ENCODE results near the gene FOXA2. TPM values are rescaled to one million over a fixed set of nuclear protein-coding genes. Genes with fewer than 3 reads are reported as not detected.

The FOXA2 gene
- total and polyA plus RNA-seq, 2 donors (not counting 3 experiments of a cell fraction or from before 2014, with no cell fraction given), result not detected

GRCh38 chr20:22561965-22562577 lies 22.3 kb downstream of the FOXA2 start:
- H3K36me3 ChIP-seq (ENCODE audit: control insufficient read depth in 2 of 2, extremely low read depth in 1 of 2, insufficient read depth in 2 of 2, low read length in 2 of 2), result no peaks in the 10 kb centered on the region
- H3K27ac ChIP-seq (ENCODE audit: insufficient read depth, low read depth, low read length), result no peak overlapping the region
- peaks cover 58 to 72% of the 10 kb centered on the region in 2 experiments for H3K27me3 ChIP-seq (ENCODE audit: control insufficient read depth in 2 of 2, insufficient read depth in 2 of 2, low read length in 2 of 2)
- no peak overlapping the region for H2AFZ ChIP-seq (ENCODE audit: low read depth, low read length)
- no peaks in the 10 kb centered on the region for H3K79me2 ChIP-seq (ENCODE audit: control insufficient read depth, insufficient read depth, low read length)
- no peak overlapping the region for H3K4me2 ChIP-seq (ENCODE audit: insufficient read depth, low read length)
- FAIRE-seq, result no peak
- no peaks in the 10 kb centered on the region for H3K9me1 ChIP-seq (replicated peaks; ENCODE audit: control insufficient read depth, extremely low read depth, insufficient read depth, low read length)
- H3K9ac ChIP-seq (replicated peaks; ENCODE audit: extremely low read depth, insufficient read depth, low read length), result no peak overlapping the region
- H3K9me3 ChIP-seq (replicated peaks; ENCODE audit: control insufficient read depth, insufficient read depth, low read length), result no peaks in the 10 kb centered on the region
- TF ChIP-seq GATA2 (IDR thresholded peaks at IDR 0.05; ENCODE audit: insufficient read depth, insufficient read length, low read depth, low read length), result no peak
- peak; percentile 31 for TF ChIP-seq EZH2 (IDR thresholded peaks at IDR 0.05; ENCODE audit: borderline replicate concordance, low read depth, low read length, severe bottlenecking)
- dilution Hi-C loops (cut with MboI; ENCODE audit: extremely low pct_ligation_motif_present, low sequenced_read_pairs) (no loop called here), intact Hi-C loops (cut with micrococcal nuclease) (no loop called here)
- CTCF ChIA-PET, result no interaction called here
- no peak overlapping the region for H3K4me3 ChIP-seq (replicated peaks in 1 of 3; ENCODE audit: insufficient read depth in 1 of 3, low read depth in 1 of 3, low read length in 3 of 3)
- BruUV-seq (replicated peaks), result no TSS peak
- POLR2A ChIA-PET, result no interaction called here
- H3K4me1 ChIP-seq (ENCODE audit: control insufficient read depth, extremely low read depth, insufficient read depth, low read length), result no peaks in the 10 kb centered on the region
- no peaks in the 10 kb centered on the region for H4K20me1 ChIP-seq (replicated peaks; ENCODE audit: control insufficient read depth, extremely low read depth, insufficient read depth, low read length)
- no peak for DNase-seq (ENCODE audit: low read depth, low spot score)

DNA sequence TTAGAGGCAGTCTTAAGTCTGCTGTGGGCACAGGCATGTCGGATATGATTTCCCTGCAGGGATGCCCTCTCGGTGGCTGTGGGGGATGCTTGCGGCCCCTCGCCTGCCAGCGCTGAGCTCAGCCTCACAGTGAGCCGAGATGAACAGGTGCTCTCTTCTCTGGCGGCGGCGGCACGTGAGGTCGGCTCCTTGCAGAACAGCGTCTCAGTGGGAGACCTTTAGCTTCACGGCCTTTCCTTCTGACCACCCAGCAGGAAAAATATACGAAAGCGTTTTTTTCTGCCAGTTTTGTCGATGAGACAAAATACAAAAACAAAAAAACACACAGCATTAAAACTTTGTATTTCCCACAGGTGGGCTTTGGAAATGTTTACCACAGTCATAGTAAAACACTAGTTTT lies 23.6 kb downstream of the FOXA2 start:
- FAIRE-seq, result no peak
- ChIA-PET CTCF (no interaction called here), POLR2A (no interaction called here)
- intact Hi-C loops (cut with micrococcal nuclease) (no loop called here), dilution Hi-C loops (cut with MboI; ENCODE audit: extremely low pct_ligation_motif_present, low sequenced_read_pairs) (no loop called here)
- no TSS peak for BruUV-seq (replicated peaks)
- H3K79me2 ChIP-seq (ENCODE audit: control insufficient read depth, insufficient read depth, low read length), result no peaks in the 10 kb centered on the region
- no peaks in the 10 kb centered on the region for H3K36me3 ChIP-seq (ENCODE audit: control insufficient read depth in 2 of 2, extremely low read depth in 1 of 2, insufficient read depth in 2 of 2, low read length in 2 of 2)
- H3K4me1 ChIP-seq (ENCODE audit: control insufficient read depth, extremely low read depth, insufficient read depth, low read length), result no peaks in the 10 kb centered on the region
- H3K4me3 ChIP-seq (replicated peaks in 1 of 3; ENCODE audit: insufficient read depth in 1 of 3, low read depth in 1 of 3, low read length in 3 of 3), result no peak overlapping the region
- TF ChIP-seq MYC (IDR thresholded peaks at IDR 0.05; ENCODE audit: low read depth, low read length) (no peak), POLR2AphosphoS5 (IDR thresholded peaks at IDR 0.05; ENCODE audit: insufficient read depth, low read depth, low read length) (no peak), FOS (IDR thresholded peaks at IDR 0.05; ENCODE audit: borderline replicate concordance, insufficient read depth, low read length) (no peak), GATA2 (IDR thresholded peaks at IDR 0.05; ENCODE audit: insufficient read depth, insufficient read length, low read depth, low read length) (no peak), JUN (IDR thresholded peaks at IDR 0.05; ENCODE audit: borderline replicate concordance, insufficient read depth, insufficient read length, low read depth) (no peak), EZH2 (IDR thresholded peaks at IDR 0.05; ENCODE audit: borderline replicate concordance, low read depth, low read length, severe bottlenecking) (no peak)
- TF ChIP-seq, protein P1, sequence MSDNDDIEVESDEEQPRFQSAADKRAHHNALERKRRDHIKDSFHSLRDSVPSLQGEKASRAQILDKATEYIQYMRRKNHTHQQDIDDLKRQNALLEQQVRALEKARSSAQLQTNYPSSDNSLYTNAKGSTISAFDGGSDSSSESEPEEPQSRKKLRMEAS (IDR thresholded peaks at IDR 0.05; ENCODE audit: insufficient read depth, insufficient read length), result no peak
- DNase-seq (ENCODE audit: low read depth, low spot score), result no peak
- no peak overlapping the region for H3K27ac ChIP-seq (ENCODE audit: insufficient read depth, low read depth, low read length)
- H3K27me3 ChIP-seq (ENCODE audit: control insufficient read depth in 2 of 2, insufficient read depth in 2 of 2, low read length in 2 of 2), result peaks cover 49 to 60% of the 10 kb centered on the region in 2 experiments
- no peak overlapping the region for H2AFZ ChIP-seq (ENCODE audit: low read depth, low read length)
- no peak overlapping the region for H3K4me2 ChIP-seq (ENCODE audit: insufficient read depth, low read length)
- H3K9ac ChIP-seq (replicated peaks; ENCODE audit: extremely low read depth, insufficient read depth, low read length), result no peak overlapping the region
- H4K20me1 ChIP-seq (replicated peaks; ENCODE audit: control insufficient read depth, extremely low read depth, insufficient read depth, low read length), result no peaks in the 10 kb centered on the region
- no peaks in the 10 kb centered on the region for H3K9me3 ChIP-seq (replicated peaks; ENCODE audit: control insufficient read depth, insufficient read depth, low read length)
- H3K9me1 ChIP-seq (replicated peaks; ENCODE audit: control insufficient read depth, extremely low read depth, insufficient read depth, low read length), result no peaks in the 10 kb centered on the region
